ENCODE data around the gene CCDC83. TPM values are rescaled to one million over a fixed set of nuclear protein-coding genes. Genes with fewer than 3 reads are reported as not detected.

CCDC83 gene
- polyA plus RNA-seq (ENCODE audit: insufficient read length in 4 of 4): not detected

DNA sequence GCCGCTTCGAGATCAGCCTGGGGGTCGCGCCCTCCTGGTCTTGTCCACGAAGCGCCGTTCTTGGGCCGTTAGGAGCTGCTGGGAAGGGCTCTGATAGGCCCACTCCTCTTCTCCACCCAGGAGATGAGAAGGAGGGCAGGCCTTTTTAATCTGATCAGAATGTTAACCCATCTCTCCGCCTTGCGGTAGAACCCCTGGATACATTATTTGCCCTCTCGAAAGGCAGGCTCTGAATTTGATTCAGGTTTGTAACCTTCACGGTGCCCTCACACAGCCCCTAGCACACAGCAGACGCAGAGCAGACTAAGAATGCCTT is at the start of gene CCDC83:
TSS of gene CCDC83 (plus strand) at position 43 of the 316 bp plus-strand sequence. CDS start 9,741 bp downstream, outside the sequence.
- no peak for DNase-seq (ENCODE audit: low read depth in 4 of 4, low spot score in 3 of 4)

DNA sequence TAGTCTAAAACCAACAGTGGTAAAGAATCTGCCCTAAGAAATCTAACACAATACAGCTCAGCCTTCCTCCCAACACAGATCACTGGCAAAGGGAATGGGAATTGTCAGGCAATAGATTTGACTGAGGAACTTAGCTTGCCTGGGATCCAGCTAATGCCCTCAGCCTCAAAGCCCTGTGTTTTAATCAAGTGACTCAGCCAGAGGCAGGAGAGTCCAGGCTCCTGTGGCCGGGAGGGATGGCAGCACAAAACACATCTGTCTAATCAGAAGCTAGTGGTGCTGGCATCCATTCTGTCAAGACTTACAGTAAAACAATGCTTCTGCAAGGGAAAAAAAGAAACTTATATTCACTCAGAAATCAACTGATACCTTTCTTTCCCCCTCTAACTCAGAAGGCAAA is 49.8 kb upstream of the CCDC83 start:
- no peak for DNase-seq (ENCODE audit: low read depth in 4 of 4, low spot score in 3 of 4)

GRCh38 chr11:85806016-85806415 is 49.2 kb upstream of the CCDC83 start:
- no peak for DNase-seq (ENCODE audit: low read depth in 4 of 4, low spot score in 3 of 4)

DNA sequence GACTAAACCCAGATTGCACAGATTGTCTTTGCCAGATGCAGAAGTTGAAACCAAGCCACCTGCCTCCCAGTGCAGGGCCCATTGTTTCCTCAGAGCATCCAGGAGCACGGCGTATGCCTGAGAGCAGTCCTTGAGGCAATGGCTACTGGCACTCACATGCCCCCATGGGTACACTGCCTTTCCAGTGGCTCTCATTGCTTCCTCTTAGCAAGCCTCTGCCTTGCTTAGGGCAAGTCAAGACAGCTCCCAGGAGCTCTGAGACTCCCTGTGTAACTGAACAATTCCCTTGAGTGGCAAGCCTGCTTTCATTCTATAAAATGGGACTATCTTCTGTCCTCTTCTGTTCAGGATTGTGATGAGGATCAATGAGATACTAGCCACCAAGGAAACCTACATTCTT is 48.3 kb upstream of the CCDC83 start:
- no peak for DNase-seq (ENCODE audit: low read depth in 4 of 4, low spot score in 3 of 4)

DNA sequence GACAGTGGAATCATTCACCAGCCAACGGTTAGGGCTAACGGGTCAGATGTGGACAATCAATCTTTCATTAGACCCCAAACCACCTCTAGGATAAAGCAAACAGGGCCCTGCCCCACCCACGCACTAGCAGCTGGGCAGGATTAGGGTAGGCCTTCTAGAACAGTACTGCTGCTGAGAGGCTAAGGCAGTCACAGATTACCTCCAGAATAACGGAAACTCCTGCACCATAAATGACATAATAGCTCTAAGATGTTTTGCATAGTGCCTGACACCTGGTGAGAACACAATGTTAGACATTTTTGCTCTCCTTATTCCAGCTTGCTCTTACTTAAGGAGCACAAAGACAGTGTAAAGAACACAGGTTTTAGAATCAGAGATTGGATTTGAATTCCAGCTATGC is 46.0 kb upstream of the CCDC83 start:
- DNase-seq (ENCODE audit: low read depth in 4 of 4, low spot score in 3 of 4): no peak

DNA sequence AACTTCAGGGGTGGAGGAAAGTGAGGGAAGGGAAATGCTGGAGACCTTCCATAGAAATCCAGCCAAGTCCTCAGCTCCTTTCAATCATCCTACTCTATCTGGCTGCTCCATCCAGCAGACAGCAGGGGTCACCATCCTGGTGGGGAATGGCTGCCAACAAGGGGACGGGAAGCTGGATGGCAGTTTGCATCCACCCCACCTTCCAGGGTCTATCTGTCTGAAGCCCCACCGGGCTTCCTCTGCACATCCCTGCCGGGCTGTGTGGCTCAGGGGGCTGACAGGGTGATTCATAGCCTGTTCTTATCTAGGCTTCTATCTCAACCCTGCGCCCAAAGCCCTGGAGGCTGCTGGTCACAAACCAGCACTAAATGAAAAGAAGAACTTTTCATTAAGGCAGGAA is 45.3 kb upstream of the CCDC83 start:
- no peak for DNase-seq (ENCODE audit: low read depth in 4 of 4, low spot score in 3 of 4)

DNA sequence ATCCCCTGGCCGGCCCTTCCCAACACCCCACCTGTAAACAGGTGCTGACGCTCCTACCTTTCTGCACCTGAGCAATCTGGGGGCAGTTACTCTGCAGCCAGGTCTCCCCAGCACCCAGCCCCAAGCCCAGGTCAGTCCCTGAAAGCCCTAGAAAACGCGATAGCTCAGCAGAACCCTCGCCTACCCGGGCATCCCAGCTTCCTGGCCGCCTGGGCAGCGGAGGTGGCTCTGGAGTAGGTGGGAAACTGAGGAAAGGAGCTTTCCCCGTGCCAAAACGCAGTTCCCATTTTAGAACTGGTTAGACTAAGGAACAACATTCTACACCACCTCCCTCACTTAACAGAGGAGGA is 44.7 kb upstream of the CCDC83 start:
- DNase-seq (ENCODE audit: low read depth in 4 of 4, low spot score in 3 of 4): no peak

GRCh38 chr11:85810871-85811611 is 44.1 kb upstream of the CCDC83 start, which contains the start of gene SYTL2:
SYTL2 (minus strand) TSS chr11:85811141; CDS start chr11:85757725, 53,416 bp downstream.
- peak in 1 of 4 donors; percentile 60 for DNase-seq (ENCODE audit: low read depth in 4 of 4, low spot score in 3 of 4)

DNA sequence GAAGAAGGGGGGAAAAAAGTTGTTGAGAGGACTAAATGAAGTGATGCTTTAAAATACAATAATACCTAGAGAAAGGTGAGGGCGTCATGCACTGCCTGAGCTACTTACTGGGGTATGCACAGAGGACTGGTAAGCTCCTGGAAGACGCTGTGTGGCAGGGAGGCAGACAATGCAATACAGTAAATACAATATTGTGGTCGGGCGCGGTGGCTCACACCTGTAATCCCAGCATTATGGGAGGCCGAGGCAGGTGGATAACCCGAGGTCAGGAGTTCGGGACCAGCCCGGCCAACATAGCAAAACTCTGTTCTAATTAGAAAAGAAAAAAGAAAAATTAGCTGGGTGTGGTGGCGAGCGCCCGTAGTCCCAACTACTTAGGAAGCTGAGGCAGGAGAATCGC is 43.6 kb upstream of the CCDC83 start:
- DNase-seq (ENCODE audit: low read depth in 4 of 4, low spot score in 3 of 4): no peak

DNA sequence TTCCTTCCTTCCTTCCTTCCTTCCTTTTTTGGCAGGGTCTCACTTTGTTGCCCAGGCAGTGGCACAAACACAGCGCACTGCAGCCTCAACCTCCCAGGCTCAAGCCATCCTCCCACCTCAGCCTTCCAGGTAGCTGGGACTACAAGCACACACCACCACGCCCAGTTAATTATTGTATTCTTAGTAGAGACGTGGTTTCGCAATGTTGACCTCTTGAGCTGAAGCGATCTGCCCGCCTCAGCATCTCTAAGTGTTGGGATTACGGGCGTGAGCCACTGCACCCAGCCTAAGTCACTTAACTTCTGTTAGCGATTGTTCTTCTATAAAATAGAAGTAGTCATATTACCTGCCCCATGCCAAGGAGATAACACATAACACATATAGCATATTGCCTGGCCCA is 41.5 kb upstream of the CCDC83 start:
- no peak for DNase-seq (ENCODE audit: low read depth in 4 of 4, low spot score in 3 of 4)

DNA sequence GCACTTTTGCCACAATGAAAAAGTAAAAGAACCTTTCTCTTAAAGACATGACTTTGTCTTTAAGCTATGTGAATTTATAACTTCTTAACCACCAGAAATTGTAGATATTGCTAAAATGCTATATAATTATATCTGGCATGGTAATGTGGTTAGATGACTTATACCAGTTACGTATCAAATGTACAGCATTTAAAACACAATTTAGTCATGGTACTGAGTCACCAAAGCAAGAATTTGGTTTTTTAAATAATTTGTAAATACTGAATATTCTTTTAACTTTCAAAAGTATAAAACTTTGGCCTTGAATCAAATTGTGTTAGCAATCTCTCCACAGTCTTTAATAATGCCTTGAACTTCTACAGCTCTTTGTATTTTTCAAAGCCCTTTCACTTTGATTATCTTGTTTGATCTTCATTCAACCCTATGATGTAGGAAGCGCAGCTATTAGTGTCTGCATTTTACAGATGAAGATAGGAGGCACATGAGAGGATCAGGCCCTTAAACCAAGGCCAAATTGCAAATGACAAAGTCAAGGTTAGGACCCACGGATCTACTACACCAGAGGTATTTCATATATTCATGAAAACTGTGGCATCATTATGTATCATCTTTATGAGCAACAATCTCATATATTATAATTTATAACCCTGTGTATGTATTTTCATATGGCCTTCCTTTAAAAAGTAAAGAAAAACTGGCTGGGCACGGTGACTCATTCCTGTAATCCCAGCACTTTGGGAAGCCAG is 39.8 kb upstream of the CCDC83 start:
- DNase-seq (ENCODE audit: low read depth in 4 of 4, low spot score in 3 of 4): no peak

- no peak for DNase-seq (ENCODE audit: low read depth in 4 of 4, low spot score in 3 of 4)
Observed at GRCh38 chr11:85819441-85819840, 35.7 kb upstream of the CCDC83 start.

DNA sequence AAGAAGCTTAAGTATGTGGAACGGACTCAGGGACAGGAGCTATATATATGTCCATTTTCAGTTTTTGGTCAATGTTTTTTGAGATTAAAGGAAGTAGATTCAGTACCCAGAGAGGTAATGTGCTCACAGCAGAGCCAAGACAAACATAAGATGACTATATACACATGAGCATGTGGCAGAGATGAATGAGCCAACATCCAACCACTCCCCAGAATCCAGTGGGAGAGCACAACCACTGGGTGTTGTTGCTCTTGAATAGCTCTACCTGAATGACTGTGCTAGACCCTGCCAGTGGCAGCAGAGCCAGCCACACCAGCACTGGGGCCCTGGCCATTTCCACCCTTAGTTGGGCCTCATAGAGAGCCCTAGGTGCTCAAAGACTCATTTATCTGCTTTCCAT is 33.5 kb upstream of the CCDC83 start:
- no peak for DNase-seq (ENCODE audit: low read depth in 4 of 4, low spot score in 3 of 4)

- no peak for DNase-seq (ENCODE audit: low read depth in 4 of 4, low spot score in 3 of 4)
Observed at GRCh38 chr11:85822814-85823213, 32.4 kb upstream of the CCDC83 start.

DNA sequence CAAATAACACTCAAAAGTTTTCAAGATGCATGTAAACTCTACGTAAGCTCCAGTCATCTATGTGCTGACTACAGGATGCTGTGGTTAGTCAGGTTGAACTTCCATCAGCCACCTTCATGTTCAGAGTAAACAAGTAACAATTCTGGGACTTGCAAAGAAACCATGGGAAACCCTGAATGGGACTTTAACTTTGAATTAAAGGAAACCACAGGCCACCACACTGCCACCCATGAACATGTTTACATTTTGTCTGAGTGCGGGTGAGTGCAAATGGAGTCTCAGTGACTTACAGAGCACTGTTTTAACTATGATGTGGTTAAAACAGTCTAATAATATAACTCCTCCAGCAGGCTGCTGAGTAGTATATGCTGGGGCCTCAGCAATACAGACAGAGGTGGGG is 31.4 kb upstream of the CCDC83 start:
- no peak for DNase-seq (ENCODE audit: low read depth in 4 of 4, low spot score in 3 of 4)

- DNase-seq (ENCODE audit: low read depth in 4 of 4, low spot score in 3 of 4): no peak
Observed at GRCh38 chr11:85825616-85826015, 29.6 kb upstream of the CCDC83 start.

GRCh38 chr11:85826116-85826855 is 28.9 kb upstream of the CCDC83 start:
- DNase-seq (ENCODE audit: low read depth in 4 of 4, low spot score in 3 of 4): no peak

DNA sequence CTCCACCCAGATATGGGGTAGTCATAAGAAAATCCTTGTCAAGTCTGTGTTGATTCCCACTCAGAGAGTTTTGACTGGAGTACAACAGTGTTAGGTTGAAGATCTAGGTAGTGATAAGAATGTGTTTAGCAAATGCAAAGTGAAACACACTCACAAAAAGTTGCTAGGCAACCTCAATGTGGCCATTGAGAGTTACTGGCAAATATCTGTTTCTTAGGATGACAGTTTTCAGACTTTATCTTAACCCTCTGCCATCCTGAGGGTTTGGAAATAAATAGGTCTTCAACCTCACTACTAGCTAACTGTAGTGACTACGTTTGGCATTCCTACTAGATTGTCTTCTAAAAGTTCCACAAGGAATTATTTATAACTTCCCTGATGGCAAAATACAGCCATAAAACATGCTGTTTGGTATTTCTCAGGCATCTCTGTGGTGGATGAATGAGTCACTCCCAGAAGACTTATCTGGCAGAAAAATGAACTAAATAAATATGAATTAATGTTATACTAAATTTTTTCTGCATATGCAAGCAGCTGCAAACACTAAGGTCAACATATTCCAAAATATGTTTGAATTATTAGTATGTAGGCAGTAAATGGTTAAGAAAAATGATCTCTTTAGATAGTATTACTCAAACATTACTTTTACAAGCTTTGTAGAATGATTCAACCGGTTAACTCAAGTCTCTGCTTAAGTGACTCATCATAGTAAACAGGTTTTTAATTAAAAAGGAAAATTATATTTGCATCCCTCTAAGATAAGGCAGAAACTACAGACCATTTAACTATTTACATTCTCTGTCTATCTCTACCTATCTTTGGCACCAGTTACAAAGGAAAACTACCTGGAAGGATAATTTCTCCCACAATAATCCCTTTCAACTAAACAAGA is 27.2 kb upstream of the CCDC83 start:
- no peak for DNase-seq (ENCODE audit: low read depth in 4 of 4, low spot score in 3 of 4)

GRCh38 chr11:85828640-85828978 is 26.6 kb upstream of the CCDC83 start:
- no peak for DNase-seq (ENCODE audit: low read depth in 4 of 4, low spot score in 3 of 4)

DNA sequence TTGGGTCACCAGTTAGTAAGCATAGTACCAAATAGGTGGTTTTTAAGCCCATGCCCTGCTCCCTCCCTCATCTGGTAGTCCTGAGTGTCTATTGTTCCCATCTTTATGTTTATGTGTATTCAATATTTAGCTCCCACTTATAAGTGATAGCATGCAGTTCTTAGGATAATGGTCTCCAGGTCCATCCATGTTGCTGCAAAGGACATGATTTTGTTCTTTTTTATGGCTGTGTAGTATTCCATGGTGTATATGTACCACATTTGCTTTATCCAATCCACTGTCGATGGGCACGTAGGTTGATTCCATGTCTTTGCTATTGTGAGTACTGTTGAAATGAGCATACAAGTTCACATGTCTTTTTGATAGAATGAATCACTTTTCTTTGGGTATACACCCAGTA is 26.0 kb upstream of the CCDC83 start:
- DNase-seq (ENCODE audit: low read depth in 4 of 4, low spot score in 3 of 4): no peak

GRCh38 chr11:85831050-85831449 is 24.1 kb upstream of the CCDC83 start:
- DNase-seq (ENCODE audit: low read depth in 4 of 4, low spot score in 3 of 4): no peak
